HG02642 (cell line): Measurements from ENCODE around the gene RGSL1.

Experiments used
- ATAC-seq: cut with Tn5 transposase; IDR thresholded peaks from one replicate; pipeline ENCODE4 v1.9.1; 2021; ENCODE audit warnings: mild to moderate bottlenecking; ENCODE audit not compliant: unreplicated experiment, poor library complexity

RGSL1 gene

GRCh38 chr1:182607566-182607965 lies 157.6 kb downstream of the RGSL1 start:
- ATAC-seq, result no peak

GRCh38 chr1:182608236-182608635 lies 158.3 kb downstream of the RGSL1 start:
- no peak for ATAC-seq

GRCh38 chr1:182608845-182609610 lies 159.1 kb downstream of the RGSL1 start:
- no peak for ATAC-seq
